Activated CD4-positive, alpha-beta T cell treated with anti-CD3 and anti-CD28 coated beads for 1 hour (primary cell): ENCODE results near the gene RGS16.
A peak's percentile ranks its signal among the peaks of the same experiment; 100 is the strongest.
"Not testable (repeated sequence)": the region's sequence is repeated elsewhere in the genome, so short reads cannot be mapped to it uniquely, and the experiment has no call there.

Experiments
- DNase-seq: peaks from one replicate; pipeline ENCODE4 v3.0.0-alpha.2; 2020

RGS16 gene, protein sequence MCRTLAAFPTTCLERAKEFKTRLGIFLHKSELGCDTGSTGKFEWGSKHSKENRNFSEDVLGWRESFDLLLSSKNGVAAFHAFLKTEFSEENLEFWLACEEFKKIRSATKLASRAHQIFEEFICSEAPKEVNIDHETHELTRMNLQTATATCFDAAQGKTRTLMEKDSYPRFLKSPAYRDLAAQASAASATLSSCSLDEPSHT

DNA sequence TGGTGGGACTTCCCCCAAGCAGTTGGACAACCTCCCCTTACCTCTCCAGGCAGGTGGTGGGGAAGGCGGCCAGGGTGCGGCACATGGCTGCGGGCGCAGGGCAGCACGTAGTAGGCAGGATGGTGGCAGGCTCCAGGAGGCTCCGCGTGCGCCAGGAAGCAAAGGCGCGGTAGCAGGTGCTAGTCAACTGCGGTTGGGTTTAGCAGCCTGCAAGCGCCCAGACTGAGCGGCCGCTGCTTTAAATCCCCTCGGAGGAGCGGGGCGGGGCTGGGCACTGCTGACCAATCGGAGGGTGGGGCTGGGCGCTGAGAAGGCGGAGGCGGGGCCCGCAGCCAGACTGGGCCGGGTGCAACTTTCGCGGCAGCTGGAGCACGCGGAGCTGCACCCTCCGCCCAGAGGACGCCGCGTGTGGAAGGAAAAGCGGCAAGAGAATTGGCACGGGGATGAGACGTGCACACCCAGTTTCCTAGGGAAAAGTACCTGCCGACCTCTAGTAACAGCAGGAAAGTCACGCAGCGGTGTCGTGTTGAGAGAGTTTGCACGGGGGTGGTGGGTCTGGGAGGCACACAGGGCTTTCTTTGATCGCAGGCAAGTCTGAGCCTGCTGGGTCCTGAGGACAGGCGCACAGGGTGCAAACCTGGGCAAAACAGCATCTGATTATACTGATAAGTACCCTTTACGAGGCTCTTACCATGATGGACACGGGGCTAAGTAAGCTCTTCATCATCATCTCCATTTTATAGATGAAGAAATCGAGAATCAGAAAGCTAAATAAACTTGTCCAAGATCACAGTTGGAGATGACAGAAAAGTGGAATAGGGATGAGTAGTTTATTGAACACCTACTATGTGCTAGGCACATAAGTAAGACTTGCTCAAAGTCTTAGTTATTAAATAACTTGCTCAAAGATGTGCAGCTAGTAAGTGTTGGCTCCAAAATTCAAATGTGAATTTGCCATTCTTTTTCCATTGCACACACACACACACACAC, at the start of gene RGS16:
Gene RGS16, minus strand, starts transcription at position 215 of the 990 bp plus-strand sequence. Its CDS starts 130 bp downstream, at position 85.
- DNase-seq = peak; percentile 83

DNA sequence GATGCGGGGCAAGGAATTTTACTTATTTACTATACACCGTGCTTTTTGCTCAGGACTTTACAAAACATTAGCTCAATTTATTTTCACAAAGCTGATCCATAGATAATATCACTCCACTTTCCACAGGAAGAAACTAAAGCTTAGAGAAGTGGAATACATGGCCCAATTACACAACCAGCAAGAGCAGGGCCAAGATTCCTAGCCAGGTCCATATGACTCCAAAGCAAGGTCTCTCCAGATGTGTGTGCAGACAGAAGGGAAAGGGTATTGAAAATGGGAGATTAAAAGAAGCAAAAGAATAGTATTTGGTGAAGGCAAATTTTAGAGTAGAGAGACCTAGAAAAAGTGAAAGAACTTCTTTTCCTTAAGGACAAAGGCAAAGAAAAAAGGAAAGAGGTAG, 49.8 kb upstream of the RGS16 start:
- DNase-seq = no peak

DNA sequence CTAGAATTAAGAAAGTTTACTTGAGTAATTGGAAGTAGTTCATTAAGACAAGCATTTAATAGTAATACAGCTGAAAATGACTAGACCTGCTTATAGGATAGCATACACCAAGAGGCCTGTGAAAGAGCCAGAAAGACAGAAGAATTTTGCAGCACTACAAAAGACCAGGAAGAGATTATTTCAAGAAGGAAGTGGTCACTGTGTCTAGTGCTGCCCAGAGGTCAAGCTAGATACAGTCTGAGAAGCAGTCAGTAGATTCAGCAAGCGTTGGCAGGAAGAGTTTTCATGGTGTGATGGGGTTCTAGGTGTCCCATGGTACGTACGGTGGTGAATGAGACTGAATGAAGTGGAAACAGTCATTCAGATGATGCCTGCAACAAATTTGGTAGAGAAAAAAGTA, 48.7 kb upstream of the RGS16 start:
- no peak for DNase-seq

DNA sequence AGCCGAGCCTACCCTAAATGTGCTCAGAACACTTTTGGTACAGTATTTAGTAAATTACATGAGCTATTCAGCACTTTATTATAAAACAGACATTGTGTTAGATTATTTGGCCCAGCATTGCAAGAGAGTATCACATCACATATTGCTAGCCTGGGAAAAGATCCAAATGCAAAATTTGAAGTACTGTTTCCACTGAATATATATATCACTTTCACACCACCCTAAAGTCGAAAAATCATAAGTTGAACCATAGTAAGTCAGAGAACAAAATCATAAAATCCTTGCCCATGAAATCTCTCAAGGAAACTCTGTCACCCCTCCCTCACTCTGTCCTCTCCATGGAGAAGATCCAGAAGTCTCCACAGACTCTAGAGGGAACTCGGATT, 47.1 kb upstream of the RGS16 start:
- no peak for DNase-seq

DNA sequence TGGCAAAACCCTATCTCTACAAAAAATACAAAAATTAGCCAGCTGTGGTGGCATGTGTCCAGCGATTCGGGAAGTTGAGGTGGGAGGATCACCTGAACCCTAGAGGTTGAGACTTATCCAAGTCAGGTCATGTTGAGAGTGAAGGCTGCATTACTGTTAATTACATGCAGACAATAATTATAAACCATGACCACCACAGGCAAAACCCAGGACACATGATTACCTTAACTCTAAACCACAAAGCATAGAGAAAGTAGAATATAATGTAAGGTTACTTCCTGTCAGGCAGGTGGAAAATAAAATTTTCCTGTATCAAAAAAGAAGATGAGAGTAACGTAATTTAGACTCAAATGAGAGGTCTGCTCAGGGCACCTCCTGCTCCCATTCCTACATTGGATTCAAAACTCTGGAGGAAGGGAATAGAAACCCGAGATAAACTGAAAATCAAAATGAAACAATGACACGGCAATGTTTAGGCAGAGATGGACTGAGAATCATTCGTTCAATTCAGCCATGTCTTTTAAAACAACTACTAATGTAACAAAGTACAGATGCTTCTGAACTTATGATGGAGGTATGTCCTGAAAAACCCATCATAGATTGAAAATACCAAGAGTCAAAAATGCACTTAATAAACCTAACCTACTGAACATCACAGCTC, 46.6 kb upstream of the RGS16 start:
- no peak for DNase-seq

DNA sequence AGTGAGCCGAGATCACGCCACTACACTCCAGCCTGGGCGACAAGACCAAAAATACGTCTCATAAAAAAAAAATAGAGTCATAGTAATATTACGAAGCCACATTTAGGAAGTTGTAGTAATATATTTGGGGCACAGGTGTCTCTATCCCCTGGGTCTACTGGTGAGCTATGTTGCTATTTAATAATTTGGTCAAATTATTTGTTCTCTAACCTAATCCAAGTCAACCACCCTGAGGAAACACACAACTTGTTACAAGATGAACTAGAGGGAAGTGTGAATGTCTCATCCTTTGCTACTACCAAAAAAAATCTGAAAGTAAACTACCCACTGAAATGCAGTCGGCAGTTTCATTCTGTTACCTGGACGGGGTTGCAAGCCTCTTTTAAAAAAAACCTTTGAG, 44.9 kb upstream of the RGS16 start:
- no peak for DNase-seq

DNA sequence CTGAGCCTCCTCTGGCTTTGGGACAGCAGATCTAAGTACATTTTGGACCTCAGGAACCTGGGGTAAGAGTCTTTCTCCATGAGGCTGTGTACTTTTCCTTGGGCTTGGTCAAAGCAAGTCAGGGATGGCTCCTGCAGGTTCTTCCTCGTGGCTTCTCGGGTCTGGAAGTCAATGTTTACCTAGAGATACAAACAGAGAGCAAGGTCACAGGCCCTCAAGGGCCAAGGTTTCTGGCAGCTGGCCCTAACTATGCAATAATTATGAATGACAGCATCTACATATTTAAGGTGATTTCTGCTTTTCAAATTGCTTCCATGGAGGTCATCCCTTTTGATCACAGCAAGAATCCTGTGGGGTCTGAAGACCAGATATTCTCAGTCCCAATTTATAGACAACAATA, 42.5 kb upstream of the RGS16 start:
- no peak for DNase-seq

DNA sequence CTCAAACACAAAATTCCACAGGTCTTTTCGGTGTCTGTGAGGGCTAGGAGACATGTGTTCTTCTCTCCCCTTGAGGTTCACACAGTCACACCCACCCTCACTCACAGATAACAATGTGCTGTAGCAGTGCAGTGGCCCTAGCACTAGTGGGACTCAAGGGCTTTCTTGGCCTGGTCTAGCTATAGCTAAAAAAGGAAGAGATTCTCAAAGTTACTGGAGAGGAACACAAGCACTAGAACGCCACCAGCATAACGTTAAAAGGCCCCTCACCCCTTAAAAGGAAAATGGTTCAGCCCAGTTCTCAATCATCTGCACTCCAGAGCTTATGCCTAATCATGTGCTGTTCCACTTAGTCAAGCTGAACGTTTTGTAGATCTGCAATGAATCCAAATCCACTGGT, 40.7 kb upstream of the RGS16 start:
- DNase-seq = no peak

DNA sequence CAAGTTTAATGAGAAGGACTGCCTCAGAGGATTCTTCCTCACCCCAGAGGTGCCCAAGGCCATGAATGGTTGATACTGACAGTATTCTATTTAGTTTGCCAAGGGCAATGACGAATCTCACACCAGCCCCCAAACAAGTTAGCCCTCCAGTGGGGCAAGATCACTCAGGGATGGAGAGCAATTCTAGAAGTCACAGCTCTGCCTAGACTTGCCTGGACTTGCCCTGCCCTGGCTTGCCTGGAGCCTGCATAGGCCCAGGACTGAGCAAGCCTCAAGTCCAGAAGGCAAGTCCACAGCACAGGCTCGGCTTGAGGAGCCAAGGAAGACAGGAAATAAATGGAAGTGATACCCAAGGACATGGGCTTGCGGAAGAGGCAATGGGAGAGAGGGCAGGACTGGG, 39.5 kb upstream of the RGS16 start:
- DNase-seq = no peak

DNA sequence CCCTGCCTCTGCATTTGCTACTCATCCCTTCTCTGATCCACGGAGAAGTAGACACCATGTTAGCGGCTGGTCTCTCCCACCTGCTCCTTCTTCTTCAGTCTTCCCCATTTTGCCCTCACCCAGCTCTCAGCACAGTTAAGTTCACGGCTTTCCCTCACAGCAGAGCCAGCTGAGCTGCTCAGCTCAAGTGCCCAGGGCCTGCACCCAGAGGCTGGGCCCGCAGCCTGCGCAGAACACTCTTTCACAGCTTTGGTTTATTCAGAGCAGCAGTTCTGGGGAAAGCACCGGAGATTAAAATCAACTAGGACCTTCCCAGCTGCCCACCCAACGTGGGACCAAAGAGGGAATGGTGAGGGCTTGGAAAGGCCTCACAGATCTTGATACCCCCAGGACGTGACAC, 38.3 kb upstream of the RGS16 start:
- DNase-seq = no peak

DNA sequence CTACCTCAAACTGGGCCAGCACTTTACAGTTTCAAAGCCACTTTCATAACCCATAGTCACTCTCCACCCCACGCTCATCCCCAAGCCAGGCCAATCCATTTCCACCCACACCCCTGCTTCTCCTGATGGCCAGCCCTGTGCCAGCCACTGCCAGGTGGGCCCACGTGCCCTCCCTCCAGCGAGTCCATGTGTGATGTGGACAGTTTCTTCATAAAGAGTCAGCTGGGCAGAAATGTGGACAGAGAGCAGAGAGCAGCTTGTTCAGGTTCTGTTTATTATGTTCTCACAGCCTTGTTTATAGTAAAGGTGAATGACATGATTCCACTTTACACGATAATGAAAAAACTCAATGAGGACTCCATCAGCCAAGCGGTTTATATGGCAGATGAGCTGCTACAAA, 37.4 kb upstream of the RGS16 start:
- no peak for DNase-seq

DNA sequence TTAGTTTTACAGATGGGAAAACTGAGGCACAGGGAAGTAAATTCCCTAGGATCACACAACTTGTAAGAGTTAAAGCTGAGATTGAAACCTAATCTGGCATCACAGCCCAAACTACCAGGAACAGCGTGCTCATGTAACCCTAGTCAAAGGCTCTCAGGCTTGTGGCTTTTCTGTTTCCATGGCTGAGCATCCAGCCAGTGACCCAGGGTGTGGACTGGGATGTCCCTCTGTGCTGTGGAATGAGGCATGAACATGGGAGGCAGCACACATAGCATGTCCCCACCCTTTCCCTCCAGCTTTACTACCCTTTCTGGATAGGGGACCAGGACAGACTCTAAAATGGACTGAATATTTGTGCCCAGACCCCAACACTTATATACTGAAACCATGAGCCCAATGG, 35.1 kb upstream of the RGS16 start:
- no peak for DNase-seq

DNA sequence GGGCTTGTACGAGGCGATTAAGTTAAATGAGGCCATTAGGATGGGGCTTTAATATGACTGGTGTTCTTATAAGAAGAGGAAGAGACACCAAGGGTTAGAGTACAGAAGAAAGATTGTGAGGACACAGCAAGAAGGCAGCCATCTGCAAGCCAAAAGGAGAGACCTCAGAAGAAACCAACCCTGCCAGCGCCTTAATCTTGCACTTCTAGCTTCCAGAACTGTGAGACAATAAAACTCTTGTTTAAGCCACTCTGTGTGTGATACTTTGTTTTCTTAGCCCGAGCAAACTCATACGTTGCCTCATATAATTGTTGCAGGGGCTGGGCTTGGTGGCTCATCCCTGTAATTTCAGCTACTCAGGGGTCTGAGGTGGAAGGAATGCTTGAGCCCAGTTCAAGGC, 33.6 kb upstream of the RGS16 start:
- DNase-seq = no peak

DNA sequence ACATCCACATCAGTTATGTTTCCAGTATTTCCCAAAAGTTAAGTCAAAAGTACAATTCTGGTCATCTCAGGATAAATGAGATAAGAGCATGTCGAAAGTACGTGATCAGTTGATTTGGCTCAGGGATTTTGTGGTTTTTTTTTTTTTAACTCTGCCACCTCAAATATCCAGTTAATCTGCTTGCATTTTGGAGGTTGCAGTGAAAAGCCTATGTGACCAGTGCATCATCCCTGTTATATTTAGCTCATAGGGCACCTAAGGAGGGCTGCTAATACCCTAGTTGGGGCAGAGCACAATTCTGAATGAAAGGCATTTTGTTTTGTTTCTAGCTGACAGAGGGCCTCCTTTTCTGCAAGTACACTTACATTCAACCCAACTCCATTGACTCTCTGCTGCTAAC, 31.7 kb upstream of the RGS16 start:
- DNase-seq = no peak

DNA sequence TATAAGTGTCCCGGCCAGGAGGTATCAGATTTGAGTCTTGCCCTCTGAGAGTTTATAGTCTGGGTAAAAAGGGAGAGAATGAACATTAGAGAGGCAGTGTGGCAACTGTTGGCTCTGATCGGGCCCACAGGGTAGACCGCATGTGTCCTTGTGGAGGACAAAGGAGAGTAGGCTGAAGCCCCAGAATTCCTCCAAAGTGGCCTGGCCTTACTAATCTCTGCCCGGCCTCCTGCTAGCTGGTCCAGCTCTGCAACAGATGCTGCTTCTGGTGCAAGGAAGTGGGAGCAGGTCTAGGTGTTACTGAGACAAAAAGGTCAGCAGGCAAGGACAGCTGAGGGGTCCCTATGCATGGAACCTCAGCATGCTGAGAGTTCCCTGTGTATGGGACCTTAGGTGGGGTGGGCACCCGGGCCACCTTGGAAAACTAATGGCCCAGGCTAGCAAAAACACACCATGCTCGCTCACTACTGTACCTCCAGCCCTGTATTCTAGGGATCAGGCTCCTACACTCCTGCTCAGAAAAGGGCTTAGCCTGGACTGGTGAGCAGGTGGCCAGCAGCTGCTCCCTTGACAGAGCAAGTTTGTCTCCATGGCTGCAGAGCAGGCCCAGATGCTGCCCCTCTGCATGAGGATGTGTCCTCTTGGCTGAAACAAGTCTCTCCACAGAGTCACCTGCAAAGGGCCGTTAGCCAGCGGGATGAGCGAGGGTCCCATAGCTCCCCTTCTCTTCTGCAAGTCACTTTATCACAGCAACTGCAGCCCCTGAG, 30.3 kb upstream of the RGS16 start:
- DNase-seq = no peak

DNA sequence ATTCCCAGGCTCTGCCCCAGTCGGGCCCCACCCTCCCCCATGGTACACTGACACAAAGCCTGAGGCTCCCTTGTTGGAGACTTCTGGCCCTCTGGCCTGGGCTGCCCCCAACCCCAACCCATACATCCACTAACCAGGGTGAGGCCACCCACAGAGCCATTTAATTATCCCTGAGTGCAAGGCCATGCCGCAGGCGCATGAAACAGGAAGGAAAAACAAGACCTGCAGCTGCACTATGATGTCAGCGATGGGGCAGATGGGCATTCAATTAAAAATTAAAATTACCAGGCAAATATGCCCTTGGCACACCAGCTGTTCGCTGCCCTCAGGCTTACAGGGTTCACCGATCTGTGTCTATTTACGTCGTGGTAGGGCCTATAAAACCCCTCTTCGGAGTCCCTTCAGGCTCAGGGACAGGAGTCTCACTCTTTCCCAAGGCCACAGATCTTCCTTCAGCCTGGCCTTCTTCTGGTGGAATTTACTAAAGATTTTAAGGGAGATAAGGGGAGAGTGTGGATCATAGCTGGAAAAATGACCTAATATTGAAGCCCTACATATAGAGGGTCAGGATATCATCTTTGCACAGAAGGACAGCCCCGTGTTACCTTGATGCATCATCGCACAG, 29.6 kb upstream of the RGS16 start:
- DNase-seq = no peak

DNA sequence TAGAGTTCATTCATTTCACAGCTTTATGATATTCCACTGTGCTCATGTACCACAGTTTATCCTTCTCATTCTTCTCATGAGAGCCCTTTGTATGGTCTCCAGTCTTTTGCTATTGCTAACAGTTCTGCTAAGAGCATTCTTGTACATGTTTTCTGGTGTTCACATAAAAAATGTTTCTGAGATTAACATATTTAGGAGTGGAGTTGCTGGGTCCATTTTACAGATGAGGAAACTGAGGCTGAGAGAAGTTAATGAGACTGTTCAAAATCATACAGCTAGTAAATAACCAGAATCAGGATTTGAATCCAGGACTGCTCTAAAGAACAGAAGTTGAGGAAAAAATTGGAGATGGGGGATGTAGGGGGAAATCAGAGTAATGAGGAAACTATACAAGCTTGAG, 28.8 kb upstream of the RGS16 start:
- DNase-seq = no peak

DNA sequence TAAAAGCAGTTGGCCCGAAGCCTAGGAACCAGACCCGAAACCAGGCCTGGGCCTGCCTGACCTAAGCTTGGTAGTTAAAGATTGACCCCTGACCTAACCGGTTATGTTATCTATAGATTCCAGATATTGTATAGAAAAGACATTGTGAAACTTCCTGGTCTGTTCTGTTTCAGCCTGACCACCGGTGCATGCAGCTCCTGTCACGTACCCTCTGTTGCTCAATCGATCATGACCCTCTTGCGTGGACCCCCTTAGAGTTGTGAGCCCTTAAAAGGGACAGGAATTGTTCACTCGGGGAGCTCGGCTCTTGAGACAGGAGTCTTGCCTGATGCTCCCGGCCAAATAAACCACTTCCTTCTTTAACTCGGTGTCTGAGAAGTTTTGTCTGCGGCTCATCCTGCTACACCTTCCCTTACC, 28.3 kb upstream of the RGS16 start:
- DNase-seq = not testable (repeated sequence)

DNA sequence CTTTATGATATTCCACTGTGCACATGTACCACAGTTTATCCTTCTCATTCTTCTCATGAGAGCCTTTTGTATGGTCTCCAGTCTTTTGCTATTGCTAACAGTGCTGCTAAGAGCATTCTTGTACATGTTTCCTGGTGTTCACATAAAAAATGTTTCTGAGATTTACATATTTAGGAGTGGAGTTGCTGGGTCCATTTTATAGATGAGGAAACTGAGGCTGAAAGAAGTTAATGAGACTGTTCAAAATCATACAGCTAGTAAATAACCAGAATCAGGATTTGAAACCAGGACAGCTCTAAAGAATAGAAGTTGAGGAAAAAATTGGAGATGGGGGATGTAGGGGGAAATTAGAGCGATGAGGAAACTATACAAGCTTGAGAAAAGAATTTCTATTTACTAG, 27.8 kb upstream of the RGS16 start:
- no peak for DNase-seq

DNA sequence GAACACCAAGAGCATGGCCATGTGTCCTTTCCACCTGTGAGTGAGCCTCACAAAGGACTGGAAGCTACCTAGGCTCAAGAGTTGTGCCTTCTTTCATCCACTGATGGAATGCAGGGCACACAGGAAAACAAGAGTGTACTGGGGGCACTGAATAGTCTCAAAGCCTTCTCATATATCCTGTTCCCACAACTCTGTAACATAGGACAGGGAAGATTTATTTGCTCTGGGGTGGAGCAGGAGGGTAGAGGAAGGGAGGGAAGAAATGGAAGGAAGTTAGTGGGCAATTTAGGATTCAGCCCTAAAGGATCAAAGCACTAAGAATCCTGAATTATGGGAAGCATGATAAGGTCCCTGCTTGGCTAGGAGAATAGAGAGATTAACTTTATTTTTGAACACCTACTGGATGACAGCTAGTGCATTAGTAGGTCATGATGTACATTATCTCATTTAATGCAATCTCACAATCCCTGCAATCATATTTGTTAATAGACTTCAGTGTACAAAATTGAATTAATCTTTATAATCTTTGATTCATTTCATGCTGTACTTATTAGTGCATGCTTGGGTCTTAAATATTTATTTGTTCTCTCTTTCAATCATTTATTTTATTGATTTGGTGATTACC, 27.0 kb upstream of the RGS16 start:
- no peak for DNase-seq

DNA sequence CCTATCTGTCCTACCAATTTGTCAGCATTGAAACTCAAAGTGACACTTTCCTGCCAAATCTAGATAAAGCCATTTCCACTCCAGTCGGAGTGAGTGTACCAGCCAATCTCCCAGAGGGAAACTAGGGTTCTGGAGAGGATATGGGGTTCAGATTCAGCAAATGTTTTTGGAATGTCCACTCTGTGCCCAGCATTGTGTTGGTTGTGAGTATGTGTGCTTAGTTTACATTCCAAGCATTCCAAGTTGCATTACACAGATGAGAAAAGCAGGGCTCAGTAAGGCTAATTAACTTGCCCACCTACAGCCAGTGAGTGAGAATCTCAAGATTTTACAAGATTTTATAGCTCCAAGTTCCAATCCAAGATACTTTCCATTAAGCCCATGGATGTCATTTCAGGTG, 26.4 kb upstream of the RGS16 start:
- no peak for DNase-seq

DNA sequence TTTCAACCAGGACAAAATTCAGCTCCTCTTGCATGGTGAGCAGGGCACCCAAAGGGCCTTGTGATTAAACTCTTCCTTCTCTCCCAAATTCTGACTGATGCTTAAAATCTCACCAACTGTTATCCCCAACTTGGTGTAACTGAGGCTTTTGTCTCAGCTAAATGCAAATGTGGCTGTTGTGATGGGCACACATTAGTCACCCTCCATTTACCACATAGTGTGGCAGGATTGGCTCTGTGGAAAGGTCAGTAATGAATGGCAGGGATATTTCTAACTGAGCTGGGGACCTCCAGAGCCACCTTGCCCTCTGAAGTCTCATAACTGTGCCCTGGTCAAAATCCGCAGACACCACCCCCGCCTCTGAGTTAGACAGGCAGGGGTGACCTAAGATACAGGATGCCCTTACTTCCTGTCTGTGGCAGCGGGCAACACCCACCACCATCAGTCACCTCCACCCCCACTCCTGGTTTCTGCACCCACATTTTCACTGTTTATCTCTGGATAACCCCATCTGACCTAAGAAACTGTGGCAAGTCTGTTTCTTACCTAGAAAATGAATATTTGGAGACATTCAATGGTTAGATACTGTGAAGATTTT, 25.4 kb upstream of the RGS16 start:
- DNase-seq = peak; percentile 17
